Caco-2 (cell line): ENCODE data around the gene SFTPB. TPM values are rescaled to one million over a fixed set of nuclear protein-coding genes. Genes with fewer than 3 reads are reported as not detected.

ENCODE experiments used
- BruUV-seq: library from RNA; stranded (reverse); fragments of 400-500 nt; replicated peaks from 2 replicates; lab custom pipeline; 2021; lab: Mats Ljungman, UMichigan
- CTCF ChIA-PET: fragments of 300-600 bp; sonication (Branson Sonifier 250); formaldehyde crosslinking; loops from one replicate; lab custom pipeline; 2022; ENCODE audit warnings: antibody characterized with exemption; lab: Charles Lee
- POLR2A ChIA-PET: fragments of 300-600 bp; sonication (Branson Sonifier 250); formaldehyde crosslinking; loops from one replicate; lab custom pipeline; 2022; ENCODE audit warnings: antibody characterized with exemption; lab: Charles Lee
- DNase-seq, 2 experiments: peaks; one replicate each; pipeline versions ENCODE4 v3.0.0 to v3.0.0-alpha.2; 2020 to 2022
- H3K27me3 ChIP-seq: replicated peaks from 2 replicates; pipeline ENCODE4 v1.6.0; 2011; ENCODE audit warnings: low read length; ENCODE audit not compliant: control insufficient read depth, insufficient read depth
- H3K36me3 ChIP-seq: 2 replicates; pipeline ENCODE4 v1.5.1; 2011; ENCODE audit warnings: low read length; ENCODE audit not compliant: control insufficient read depth, insufficient read depth
- H3K4me1 ChIP-seq: fragments of 250-450 bp; sonication (Bioruptor Pico); 2 replicates; pipeline ENCODE4 v1.5.1; 2020; ENCODE audit warnings: mild to moderate bottlenecking
- H3K4me3 ChIP-seq: 2 replicates; pipeline ENCODE4 v1.5.1; 2011; ENCODE audit warnings: low read depth, mild to moderate bottlenecking, control low read depth, low read length
- H3K9me3 ChIP-seq: fragments of 250-450 bp; sonication (Bioruptor Pico); 2 replicates; pipeline ENCODE4 v1.5.1; 2020; ENCODE audit warnings: mild to moderate bottlenecking, moderate library complexity
- H3K27ac Mint-ChIP-seq: one replicate; pipeline ENCODE4 v1.8.0; 2022; ENCODE audit warnings: mixed read lengths; ENCODE audit not compliant: unreplicated experiment
- H3K27me3 Mint-ChIP-seq: one replicate; pipeline ENCODE4 v1.8.0; 2022; ENCODE audit warnings: mixed read lengths; ENCODE audit not compliant: insufficient read depth, unreplicated experiment
- H3K36me3 Mint-ChIP-seq: one replicate; pipeline ENCODE4 v1.8.0; 2022; ENCODE audit warnings: mild to moderate bottlenecking, mixed read lengths; ENCODE audit not compliant: insufficient read depth, unreplicated experiment
- H3K4me1 Mint-ChIP-seq: one replicate; pipeline ENCODE4 v1.8.0; 2022; ENCODE audit warnings: low read depth, mixed read lengths; ENCODE audit not compliant: unreplicated experiment
- H3K4me3 Mint-ChIP-seq: one replicate; pipeline ENCODE4 v1.8.0; 2022; ENCODE audit warnings: mild to moderate bottlenecking, moderate library complexity, mixed read lengths; ENCODE audit not compliant: unreplicated experiment
- H3K9me3 Mint-ChIP-seq: one replicate; pipeline ENCODE4 v1.8.0; 2022; ENCODE audit warnings: mixed read lengths; ENCODE audit not compliant: unreplicated experiment
- CTCF ChIP-seq, 2 experiments: fragments of 200-600 bp in 1 of 2; IDR thresholded peaks; 1 replicate in 1 of 2; 2 replicates in 1 of 2; pipeline versions ENCODE4 v1.5.1 to v1.8.0; 2011 to 2022; ENCODE audit warnings: antibody characterized with exemption in 1 of 2, control low read depth in 1 of 2, inconsistent platforms in 1 of 2, low read depth in 1 of 2, low read length in 1 of 2, mild to moderate bottlenecking in 1 of 2, moderate library complexity in 1 of 2; ENCODE audit not compliant: insufficient read depth in 1 of 2, severe bottlenecking in 1 of 2, unreplicated experiment in 1 of 2
- intact Hi-C: fragments of 100-400 bp; cut with micrococcal nuclease; formaldehyde crosslinking; loops from one replicate; pipeline ENCODE4 v1.10.0; 2022; ENCODE audit not compliant: unreplicated experiment
- total RNA-seq: library from RNA; stranded (reverse); gene quantifications from 2 replicates; pipeline ENCODE4 v1.2.3, GENCODE V29; 2022

The SFTPB gene
- total RNA-seq, 1 experiment from 2014 or later = not detected

- no peaks in the 10 kb centered on the region for H3K9me3 Mint-ChIP-seq
- Histone ChIP-seq H3K27me3 (no peaks in the 10 kb centered on the region), H3K4me1 (no peaks in the 10 kb centered on the region), H3K4me3 (no peak overlapping the region), H3K36me3 (no peaks in the 10 kb centered on the region), H3K9me3 (no peaks in the 10 kb centered on the region)
- ChIA-PET POLR2A (no interaction called here), CTCF (interaction anchor here (1.2 to 1.5 kb wide), 3 partner anchors 27 to 154 kb away, joined by 3 to 6 read pairs (median 3); no protein-coding TSS in a partner anchor)
- H3K4me1 Mint-ChIP-seq = no peaks in the 10 kb centered on the region
- no TSS peak for BruUV-seq
- TF ChIP-seq CTCF (IDR thresholded peaks at IDR 0.05; ENCODE audit: insufficient read depth in 1 of 2, low read depth in 1 of 2, low read length in 1 of 2, severe bottlenecking in 1 of 2, unreplicated experiment in 1 of 2) = no peak
- intact Hi-C loops = loop anchor here (5.0 kb wide), 1 partner anchor 59 kb away; no protein-coding TSS in a partner anchor
- peaks cover 15% of the 10 kb centered on the region for H3K27me3 Mint-ChIP-seq
- no peak for DNase-seq
- no peak overlapping the region for H3K4me3 Mint-ChIP-seq
- H3K36me3 Mint-ChIP-seq = no peaks in the 10 kb centered on the region
- no peak overlapping the region for H3K27ac Mint-ChIP-seq
These were observed 38.1 kb upstream of the SFTPB start for GRCh38 chr2:85706063-85706462.

- TF ChIP-seq CTCF (IDR thresholded peaks at IDR 0.05; ENCODE audit: insufficient read depth in 1 of 2, low read depth in 1 of 2, low read length in 1 of 2, severe bottlenecking in 1 of 2, unreplicated experiment in 1 of 2) = no peak
- no peaks in the 10 kb centered on the region for H3K4me1 Mint-ChIP-seq
- CTCF ChIA-PET = interaction anchor here (1.2 to 1.5 kb wide), 3 partner anchors 27 to 154 kb away, joined by 3 to 6 read pairs (median 3); no protein-coding TSS in a partner anchor
- no peaks in the 10 kb centered on the region for H3K9me3 ChIP-seq
- no peaks in the 10 kb centered on the region for H3K9me3 Mint-ChIP-seq
- no peak overlapping the region for H3K4me3 ChIP-seq
- BruUV-seq = no TSS peak
- DNase-seq = peak in 1 of 2 experiments; percentile 65
- H3K27me3 Mint-ChIP-seq = peaks cover 15% of the 10 kb centered on the region
- H3K36me3 Mint-ChIP-seq = no peaks in the 10 kb centered on the region
- no peaks in the 10 kb centered on the region for H3K4me1 ChIP-seq
- intact Hi-C loops = loop anchor here (5.0 kb wide), 1 partner anchor 58 kb away; no protein-coding TSS in a partner anchor
- H3K27me3 ChIP-seq = no peaks in the 10 kb centered on the region
- no peaks in the 10 kb centered on the region for H3K36me3 ChIP-seq
- no peak overlapping the region for H3K27ac Mint-ChIP-seq
- POLR2A ChIA-PET = no interaction called here
- no peak overlapping the region for H3K4me3 Mint-ChIP-seq
These were observed 37.7 kb upstream of the SFTPB start for GRCh38 chr2:85705680-85706039.

GRCh38 chr2:85704800-85705679 is 37.0 kb upstream of the SFTPB start:
- ChIA-PET CTCF (interaction anchor here (0.6 to 1.5 kb wide), 4 partner anchors 26 to 153 kb away, joined by 3 to 6 read pairs (median 3); no protein-coding TSS in a partner anchor), POLR2A (no interaction called here)
- H3K27me3 ChIP-seq = no peaks in the 10 kb centered on the region
- Mint-ChIP-seq H3K27me3 (peaks cover 15% of the 10 kb centered on the region), H3K4me1 (no peaks in the 10 kb centered on the region), H3K9me3 (no peaks in the 10 kb centered on the region), H3K36me3 (no peaks in the 10 kb centered on the region), H3K4me3 (no peak overlapping the region), H3K27ac (no peak overlapping the region)
- intact Hi-C loops = loop anchor here (5.0 kb wide), 1 partner anchor 58 kb away; no protein-coding TSS in a partner anchor
- BruUV-seq = no TSS peak
- H3K4me1 ChIP-seq = no peaks in the 10 kb centered on the region
- H3K36me3 ChIP-seq = no peaks in the 10 kb centered on the region
- H3K4me3 ChIP-seq = no peak overlapping the region
- no peak for DNase-seq
- H3K9me3 ChIP-seq = no peaks in the 10 kb centered on the region
- TF ChIP-seq CTCF (IDR thresholded peaks at IDR 0.05; ENCODE audit: insufficient read depth in 1 of 2, low read depth in 1 of 2, low read length in 1 of 2, severe bottlenecking in 1 of 2, unreplicated experiment in 1 of 2) = no peak
